NCI-H1436 (cell line): Measurements from ENCODE around the gene SHE.
"Not testable (repeated sequence)": the region's sequence is repeated elsewhere in the genome, so short reads cannot be mapped to it uniquely, and the experiment has no call there.

ENCODE experiments used
- DNase-seq: peaks from one replicate; lab custom pipeline; 2025; lab: John Stamatoyannopoulos, UW

SHE gene

GRCh38 chr1:154514066-154514553, 11.9 kb upstream of the SHE start:
- no peak for DNase-seq

GRCh38 chr1:154512760-154513159, 10.5 kb upstream of the SHE start:
- no peak for DNase-seq

- DNase-seq: no peak
Observed at GRCh38 chr1:154503898-154504297, 1.7 kb upstream of the SHE start.

GRCh38 chr1:154502744-154503115, 518 bp upstream of the SHE start:
- DNase-seq: no peak

- no peak for DNase-seq
Observed at GRCh38 chr1:154501423-154502065, 668 bp downstream of the SHE start.

GRCh38 chr1:154500533-154500932, 1.7 kb downstream of the SHE start:
- DNase-seq: no peak

- DNase-seq: no peak
Observed at GRCh38 chr1:154499446-154499845, 2.8 kb downstream of the SHE start.

GRCh38 chr1:154497026-154497806, 5.0 kb downstream of the SHE start:
- DNase-seq: no peak

- DNase-seq: no peak
Observed at GRCh38 chr1:154496383-154496782, 5.8 kb downstream of the SHE start.

GRCh38 chr1:154495496-154496273, 6.5 kb downstream of the SHE start:
- no peak for DNase-seq

- no peak for DNase-seq
Observed at GRCh38 chr1:154493276-154493675, 8.9 kb downstream of the SHE start.

GRCh38 chr1:154492115-154492514, 10.1 kb downstream of the SHE start:
- no peak for DNase-seq

GRCh38 chr1:154490317-154490716, 11.9 kb downstream of the SHE start:
- no peak for DNase-seq

GRCh38 chr1:154489695-154490274, 12.4 kb downstream of the SHE start:
- DNase-seq: no peak

GRCh38 chr1:154488922-154489321, 13.3 kb downstream of the SHE start:
- DNase-seq: no peak

GRCh38 chr1:154486756-154487155, 15.5 kb downstream of the SHE start:
- DNase-seq: not testable (repeated sequence)

GRCh38 chr1:154485910-154486496, 16.2 kb downstream of the SHE start:
- DNase-seq: no peak

- no peak for DNase-seq
Observed at GRCh38 chr1:154485106-154485505, 17.1 kb downstream of the SHE start.

GRCh38 chr1:154483941-154484803, 18.0 kb downstream of the SHE start:
- peak; percentile 12 for DNase-seq

GRCh38 chr1:154481053-154481452, 21.2 kb downstream of the SHE start:
- no peak for DNase-seq
